PC-3 (cell line): Measurements from ENCODE around the gene CPSF4. TPM values are rescaled to one million over a fixed set of nuclear protein-coding genes. Genes with fewer than 3 reads are reported as not detected.

ENCODE experiments used
- ATAC-seq: fragments of 200-7000 bp; cut with Tn5 transposase; 2 replicates; pipeline ENCODE4 v1.9.1; 2020; ENCODE audit warnings: mild to moderate bottlenecking, moderate library complexity
- BruUV-seq: library from RNA; stranded (reverse); fragments of 400-500 nt; replicated peaks from 2 replicates; lab custom pipeline; 2021; lab: Mats Ljungman, UMichigan
- CTCF ChIA-PET: fragments of 300-600 bp; sonication (Branson Sonifier 250); formaldehyde crosslinking; loops from one replicate; lab custom pipeline; 2022; ENCODE audit warnings: antibody characterized with exemption; lab: Charles Lee
- POLR2A ChIA-PET: fragments of 300-600 bp; sonication (Branson Sonifier 250); formaldehyde crosslinking; loops from one replicate; lab custom pipeline; 2022; ENCODE audit warnings: antibody characterized with exemption; ENCODE audit not compliant: unreplicated experiment; lab: Charles Lee
- DNase-seq: peaks from one replicate; pipeline ENCODE4 v3.0.0-alpha.2; 2015
- H2AFZ ChIP-seq: fragments of 300-600 bp; sonication (generic); 2 replicates; pipeline ENCODE4 v1.6.0; 2016; ENCODE audit warnings: antibody characterized with exemption, low read length
- H3F3A ChIP-seq: fragments of 300-600 bp; sonication (generic); one replicate; pipeline ENCODE4 v1.6.0; 2017; ENCODE audit warnings: antibody characterized with exemption, low read length, control low read depth, mild to moderate bottlenecking; ENCODE audit not compliant: unreplicated experiment
- H3K27ac ChIP-seq: fragments of 300-600 bp; sonication (generic); 2 replicates; pipeline ENCODE4 v1.5.1; 2016; ENCODE audit warnings: mild to moderate bottlenecking, low read length
- H3K27me3 ChIP-seq: fragments of 300-600 bp; sonication (generic); 2 replicates; pipeline ENCODE4 v1.6.1; 2016; ENCODE audit warnings: low read length, mixed read lengths
- H3K36me3 ChIP-seq: fragments of 300-600 bp; sonication (generic); 2 replicates; pipeline ENCODE4 v1.6.1; 2016; ENCODE audit warnings: low read depth, mixed run types, low read length, mixed read lengths
- H3K4me1 ChIP-seq: fragments of 300-600 bp; sonication (generic); 2 replicates; pipeline ENCODE4 v1.5.1; 2016; ENCODE audit warnings: low read length; ENCODE audit not compliant: insufficient read depth
- H3K4me2 ChIP-seq: fragments of 300-600 bp; sonication (generic); 2 replicates; pipeline ENCODE4 v1.6.0; 2016; ENCODE audit warnings: low read length
- H3K4me3 ChIP-seq: fragments of 300-600 bp; sonication (generic); 2 replicates; pipeline ENCODE4 v1.5.1; 2016; ENCODE audit warnings: mild to moderate bottlenecking, low read length, mixed read lengths
- H3K79me2 ChIP-seq: fragments of 300-600 bp; sonication (generic); 2 replicates; pipeline ENCODE4 v1.6.1; 2017; ENCODE audit warnings: low read length, mixed read lengths
- H3K9ac ChIP-seq: fragments of 300-600 bp; sonication (generic); 2 replicates; pipeline ENCODE4 v1.6.0; 2016; ENCODE audit warnings: mild to moderate bottlenecking, low read length
- H3K9me2 ChIP-seq: fragments of 300-600 bp; sonication (generic); replicated peaks from 2 replicates; pipeline ENCODE4 v1.6.1; 2016; ENCODE audit warnings: mixed run types, low read length, mixed read lengths
- H3K9me3 ChIP-seq: fragments of 300-600 bp; sonication (generic); 2 replicates; pipeline ENCODE4 v1.6.1; 2016; ENCODE audit warnings: low read length, mixed read lengths
- H4K20me1 ChIP-seq: fragments of 300-600 bp; sonication (generic); 2 replicates; pipeline ENCODE4 v1.6.1; 2016; ENCODE audit warnings: low read length, mixed read lengths
- EZH2 ChIP-seq: fragments of 300-600 bp; sonication (generic); IDR thresholded peaks from one replicate; pipeline ENCODE4 v1.6.1; 2017; ENCODE audit warnings: antibody characterized with exemption, mild to moderate bottlenecking, low read length; ENCODE audit not compliant: unreplicated experiment
- EZH2phosphoT487 ChIP-seq: fragments of 300-600 bp; sonication (generic); IDR thresholded peaks from 2 replicates; pipeline ENCODE4 v1.6.1; 2018; ENCODE audit warnings: mild to moderate bottlenecking, antibody characterized with exemption, low read length, borderline replicate concordance
- intact Hi-C: fragments of 100-400 bp; cut with micrococcal nuclease; formaldehyde crosslinking; loops from 2 replicates; pipeline ENCODE4 v1.9.0; 2023
- total RNA-seq: library from RNA; depleted of rRNA; stranded (reverse); fragments of >200 nt; gene quantifications from 2 replicates; pipeline ENCODE4 v1.2.3, GENCODE V29; 2014
- TF ChIP-seq, protein P1 (sequence below): fragments of 300-600 bp; sonication (generic); conservative IDR thresholded peaks from 2 replicates; pipeline ENCODE4 v1.5.1; 2017; ENCODE audit warnings: antibody characterized with exemption, low read depth, mild to moderate bottlenecking, low read length

The CPSF4 gene
- total RNA-seq, 1 experiment from 2014 or later: 65.3 TPM

DNA sequence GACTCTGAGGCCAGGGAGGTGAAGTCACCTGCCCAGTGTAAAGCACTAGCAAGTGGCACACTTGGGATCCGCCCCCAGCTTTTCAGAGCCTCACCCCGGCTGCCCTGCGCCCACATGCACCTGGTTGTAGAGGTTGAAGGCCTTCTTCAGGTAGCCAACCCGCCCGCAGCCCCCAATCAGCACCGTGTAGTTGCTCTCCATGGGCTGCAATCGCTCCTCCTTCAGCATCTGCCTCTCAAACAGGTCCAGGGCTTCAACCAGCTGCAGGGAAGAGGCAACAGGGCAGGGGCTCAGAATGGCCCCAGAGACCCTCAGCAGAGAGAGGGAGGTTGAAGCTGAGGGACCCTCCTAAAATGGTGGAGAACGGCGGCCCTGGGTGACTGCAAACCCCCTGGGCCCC, 5.6 kb upstream of the CPSF4 start:
- TF ChIP-seq EZH2phosphoT487: no peak
- no peak for TF ChIP-seq EZH2
- TF ChIP-seq, protein P1, sequence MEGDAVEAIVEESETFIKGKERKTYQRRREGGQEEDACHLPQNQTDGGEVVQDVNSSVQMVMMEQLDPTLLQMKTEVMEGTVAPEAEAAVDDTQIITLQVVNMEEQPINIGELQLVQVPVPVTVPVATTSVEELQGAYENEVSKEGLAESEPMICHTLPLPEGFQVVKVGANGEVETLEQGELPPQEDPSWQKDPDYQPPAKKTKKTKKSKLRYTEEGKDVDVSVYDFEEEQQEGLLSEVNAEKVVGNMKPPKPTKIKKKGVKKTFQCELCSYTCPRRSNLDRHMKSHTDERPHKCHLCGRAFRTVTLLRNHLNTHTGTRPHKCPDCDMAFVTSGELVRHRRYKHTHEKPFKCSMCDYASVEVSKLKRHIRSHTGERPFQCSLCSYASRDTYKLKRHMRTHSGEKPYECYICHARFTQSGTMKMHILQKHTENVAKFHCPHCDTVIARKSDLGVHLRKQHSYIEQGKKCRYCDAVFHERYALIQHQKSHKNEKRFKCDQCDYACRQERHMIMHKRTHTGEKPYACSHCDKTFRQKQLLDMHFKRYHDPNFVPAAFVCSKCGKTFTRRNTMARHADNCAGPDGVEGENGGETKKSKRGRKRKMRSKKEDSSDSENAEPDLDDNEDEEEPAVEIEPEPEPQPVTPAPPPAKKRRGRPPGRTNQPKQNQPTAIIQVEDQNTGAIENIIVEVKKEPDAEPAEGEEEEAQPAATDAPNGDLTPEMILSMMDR: no peak
- Histone ChIP-seq H3K9ac (no peak overlapping the region), H3F3A (no peaks in the 10 kb centered on the region), H3K27ac (no peak overlapping the region), H3K4me1 (peaks cover 6% of the 10 kb centered on the region), H3K9me2 (no peaks in the 10 kb centered on the region), H2AFZ (no peak overlapping the region), H3K4me2 (no peak overlapping the region), H3K36me3 (peaks cover 4% of the 10 kb centered on the region), H3K9me3 (no peaks in the 10 kb centered on the region), H4K20me1 (no peaks in the 10 kb centered on the region), H3K79me2 (peaks cover 18% of the 10 kb centered on the region), H3K27me3 (no peaks in the 10 kb centered on the region), H3K4me3 (no peak overlapping the region)
- ChIA-PET CTCF (no interaction called here), POLR2A (interaction anchor here (0.6 kb wide), 1 partner anchor 39 kb away, joined by 19 read pairs; no protein-coding TSS in a partner anchor)
- ATAC-seq (no peak), DNase-seq (no peak)
- no TSS peak for BruUV-seq
- intact Hi-C loops: no loop called here

DNA sequence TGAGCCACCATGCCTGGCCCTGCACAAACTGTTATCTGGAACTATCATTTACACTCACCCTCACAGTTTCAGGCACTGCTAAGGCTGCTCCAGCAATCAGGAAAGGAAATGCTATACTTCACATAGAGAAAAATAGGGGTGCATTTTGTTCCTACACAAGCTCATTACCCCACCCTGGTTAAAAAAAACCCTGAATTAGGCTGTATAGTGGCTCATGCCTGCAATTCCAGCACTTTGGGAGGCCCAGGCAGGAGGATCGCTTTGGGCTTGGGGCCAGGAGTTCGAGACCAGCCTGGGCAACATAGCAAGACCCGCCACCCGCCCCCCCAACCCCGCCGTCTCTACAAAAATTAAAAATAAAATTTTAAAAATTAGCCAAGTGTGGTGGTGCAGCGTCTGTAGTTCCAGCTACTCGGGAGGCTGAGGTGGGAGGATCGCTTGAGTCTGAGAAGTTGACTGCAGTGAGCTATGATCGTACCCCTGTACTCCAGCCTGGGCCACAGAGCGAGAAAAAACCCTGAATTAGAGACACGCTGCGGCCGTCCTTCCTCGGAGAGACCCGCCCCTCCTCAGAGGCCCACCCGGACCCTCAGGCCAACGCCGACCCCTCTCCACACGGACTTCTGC, 684 bp upstream of the CPSF4 start:
- peak; percentile 23 for ATAC-seq
- intact Hi-C loops: loop anchor here (2.0 kb wide), 1 partner anchor 29 kb away; the partner anchor contains the start of genes BUD31 and PDAP1
- CTCF ChIA-PET: no interaction called here

More for the DNA sequence above, 684 bp upstream of the CPSF4 start:
- Histone ChIP-seq H3K9ac (peak overlapping the region; percentile 98), H3K4me1 (peaks cover 13% of the 10 kb centered on the region), H3K4me3 (peak overlapping the region; percentile 99), H3K36me3 (peaks cover 4% of the 10 kb centered on the region), H3K27me3 (no peaks in the 10 kb centered on the region), H2AFZ (peak overlapping the region; percentile 96), H3K79me2 (peaks cover 49% of the 10 kb centered on the region), H3K4me2 (peak overlapping the region; percentile 94), H3K27ac (peak overlapping the region; percentile 49), H4K20me1 (0 out of 2 replicates have a peak, but pooled peaks cover 6% of the 10 kb centered on the region), H3K9me2 (no peaks in the 10 kb centered on the region), H3K9me3 (no peaks in the 10 kb centered on the region), H3F3A (no peaks in the 10 kb centered on the region)
- TSS peak; percentile 62 for BruUV-seq
- TF ChIP-seq, protein P1: no peak
- TF ChIP-seq EZH2 (no peak), EZH2phosphoT487 (no peak)
- no peak for DNase-seq
- POLR2A ChIA-PET: no interaction called here
